Keratinocyte (primary cell): ENCODE results near the gene OIT3.

Experiments used
- EZH2 ChIP-seq: IDR thresholded peaks from one replicate; pipeline ENCODE4 v1.6.1; 2012; ENCODE audit warnings: inconsistent platforms, mild to moderate bottlenecking, low read length, moderate library complexity
- TF ChIP-seq, protein P1 (sequence below), 3 experiments: IDR thresholded peaks in 1 of 3; conservative IDR thresholded peaks in 1 of 3; optimal IDR thresholded peaks in 1 of 3; 2 replicates in 2 of 3; 3 replicates in 1 of 3; pipeline versions ENCODE3 to v1.5.1; 2011; ENCODE audit warnings: low read length in 3 of 3, mild to moderate bottlenecking in 3 of 3, moderate library complexity in 2 of 3, control low read depth in 1 of 3, inconsistent platforms in 1 of 3; ENCODE audit not compliant: insufficient read depth in 2 of 3; ENCODE audit errors: extremely low read depth in 1 of 3

GRCh38 chr10:72954230-72954595, 60.7 kb downstream of the OIT3 start:
- TF ChIP-seq, protein P1, sequence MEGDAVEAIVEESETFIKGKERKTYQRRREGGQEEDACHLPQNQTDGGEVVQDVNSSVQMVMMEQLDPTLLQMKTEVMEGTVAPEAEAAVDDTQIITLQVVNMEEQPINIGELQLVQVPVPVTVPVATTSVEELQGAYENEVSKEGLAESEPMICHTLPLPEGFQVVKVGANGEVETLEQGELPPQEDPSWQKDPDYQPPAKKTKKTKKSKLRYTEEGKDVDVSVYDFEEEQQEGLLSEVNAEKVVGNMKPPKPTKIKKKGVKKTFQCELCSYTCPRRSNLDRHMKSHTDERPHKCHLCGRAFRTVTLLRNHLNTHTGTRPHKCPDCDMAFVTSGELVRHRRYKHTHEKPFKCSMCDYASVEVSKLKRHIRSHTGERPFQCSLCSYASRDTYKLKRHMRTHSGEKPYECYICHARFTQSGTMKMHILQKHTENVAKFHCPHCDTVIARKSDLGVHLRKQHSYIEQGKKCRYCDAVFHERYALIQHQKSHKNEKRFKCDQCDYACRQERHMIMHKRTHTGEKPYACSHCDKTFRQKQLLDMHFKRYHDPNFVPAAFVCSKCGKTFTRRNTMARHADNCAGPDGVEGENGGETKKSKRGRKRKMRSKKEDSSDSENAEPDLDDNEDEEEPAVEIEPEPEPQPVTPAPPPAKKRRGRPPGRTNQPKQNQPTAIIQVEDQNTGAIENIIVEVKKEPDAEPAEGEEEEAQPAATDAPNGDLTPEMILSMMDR (optimal IDR thresholded peaks at IDR 0.05 in 1 of 3, IDR thresholded peaks at IDR 0.05 in 1 of 3, conservative IDR thresholded peaks at IDR 0.05 in 1 of 3; ENCODE audit: extremely low read depth in 1 of 3, insufficient read depth in 2 of 3, low read length in 3 of 3): no peak
- no peak for TF ChIP-seq EZH2
